ENCODE data around the gene DCTN1. TPM values are rescaled to one million over a fixed set of nuclear protein-coding genes. Genes with fewer than 3 reads are reported as not detected.

DCTN1 gene
- polyA plus RNA-seq (2011; rRNA removed) (147 and 188 TPM in 2 replicates), polyA minus RNA-seq (2011; rRNA and poly(A)+ RNA removed) (266 and 405 TPM in 2 replicates)

GRCh38 chr2:74379851-74380789 lies at the start of gene DCTN1:
TSS of gene DCTN1 (minus strand) at chr2:74380311. CDS start at chr2:74380037, 274 bp downstream.
- peak; percentile 45 for DNase-seq (ENCODE audit: low read depth, low spot score)
- H3K4me3 ChIP-seq (ENCODE audit: low read depth, low read length): peak within 1 kb of the TSS; percentile 72
- H3K9me3 ChIP-seq (ENCODE audit: control insufficient read depth, insufficient read depth, low read length): no peaks in the 10 kb centered on the region
- ChIA-PET POLR2A (interaction anchor here (0.6 to 2.2 kb wide), 2 partner anchors 11 to 31 kb away, joined by 6 to 7 read pairs; no protein-coding TSS in a partner anchor), CTCF (interaction anchor here (0.6 to 2.0 kb wide), 5 partner anchors 11 to 873 kb away, joined by 3 to 11 read pairs (median 6); no protein-coding TSS in a partner anchor)
- peak within 1 kb of the TSS; percentile 68 for H3K27ac ChIP-seq (ENCODE audit: low read depth, low read length)
- H3K27me3 ChIP-seq (ENCODE audit: control insufficient read depth, insufficient read depth, low read length): no peaks in the 10 kb centered on the region
- TF ChIP-seq CTCF (IDR thresholded peaks at IDR 0.05; ENCODE audit: low read depth, low read length): no peak

- no peak for DNase-seq (ENCODE audit: low read depth, low spot score)
Measured at GRCh38 chr2:74428675-74429074, 48.6 kb upstream of the DCTN1 start.

GRCh38 chr2:74427551-74427950 lies 47.4 kb upstream of the DCTN1 start:
- DNase-seq (ENCODE audit: low read depth, low spot score): no peak
- CTCF ChIA-PET: no interaction called here
- no peak for TF ChIP-seq CTCF (IDR thresholded peaks at IDR 0.05; ENCODE audit: low read depth, low read length)

More at GRCh38 chr2:74428675-74429074, 48.6 kb upstream of the DCTN1 start:
- no peaks in the 10 kb centered on the region for H3K27me3 ChIP-seq (ENCODE audit: control insufficient read depth, insufficient read depth, low read length)
- H3K9me3 ChIP-seq (ENCODE audit: control insufficient read depth, insufficient read depth, low read length): no peaks in the 10 kb centered on the region
- no peak overlapping the region for H3K4me3 ChIP-seq (ENCODE audit: low read depth, low read length)
- no peak overlapping the region for H3K27ac ChIP-seq (ENCODE audit: low read depth, low read length)
- CTCF ChIA-PET: no interaction called here
- POLR2A ChIA-PET: no interaction called here
- no peak for TF ChIP-seq CTCF (IDR thresholded peaks at IDR 0.05; ENCODE audit: low read depth, low read length)

GRCh38 chr2:74426181-74426758 lies 46.2 kb upstream of the DCTN1 start:
- Histone ChIP-seq H3K4me3 (ENCODE audit: low read depth, low read length) (no peak overlapping the region), H3K9me3 (ENCODE audit: control insufficient read depth, insufficient read depth, low read length) (no peaks in the 10 kb centered on the region), H3K27ac (ENCODE audit: low read depth, low read length) (no peak overlapping the region), H3K27me3 (ENCODE audit: control insufficient read depth, insufficient read depth, low read length) (no peaks in the 10 kb centered on the region)
- no peak for DNase-seq (ENCODE audit: low read depth, low spot score)
- ChIA-PET CTCF (no interaction called here), POLR2A (no interaction called here)
- TF ChIP-seq CTCF (IDR thresholded peaks at IDR 0.05; ENCODE audit: low read depth, low read length): no peak

More at GRCh38 chr2:74427551-74427950, 47.4 kb upstream of the DCTN1 start:
- no peaks in the 10 kb centered on the region for H3K27me3 ChIP-seq (ENCODE audit: control insufficient read depth, insufficient read depth, low read length)
- no peak overlapping the region for H3K4me3 ChIP-seq (ENCODE audit: low read depth, low read length)
- H3K27ac ChIP-seq (ENCODE audit: low read depth, low read length): no peak overlapping the region
- POLR2A ChIA-PET: interaction anchor here (0.7 kb wide), 1 partner anchor 36 kb away, joined by 5 read pairs; no protein-coding TSS in a partner anchor
- no peaks in the 10 kb centered on the region for H3K9me3 ChIP-seq (ENCODE audit: control insufficient read depth, insufficient read depth, low read length)
